SJSA1 (cell line): ENCODE measurements around the gene LRMDA. TPM values are rescaled to one million over a fixed set of nuclear protein-coding genes. Genes with fewer than 3 reads are reported as not detected.

Experiments
- DNase-seq, 2 experiments: peaks; one replicate each; pipeline ENCODE4 v3.0.0-alpha.2; 2015 to 2020; ENCODE audit warnings: low spot score in 2 of 2, low read depth in 1 of 2
- H3K27ac ChIP-seq: fragments of 250-450 bp; sonication (Bioruptor Pico); 2 replicates; pipeline ENCODE4 v1.5.1; 2020; ENCODE audit warnings: mild to moderate bottlenecking, moderate library complexity
- H3K27me3 ChIP-seq: fragments of 250-450 bp; sonication (Bioruptor Pico); replicated peaks from 2 replicates; pipeline ENCODE4 v1.5.1; 2020; ENCODE audit warnings: mild to moderate bottlenecking, moderate library complexity
- H3K36me3 ChIP-seq: fragments of 250-450 bp; sonication (Bioruptor Pico); 2 replicates; pipeline ENCODE4 v1.5.1; 2020; ENCODE audit warnings: mild to moderate bottlenecking
- H3K4me1 ChIP-seq: fragments of 250-450 bp; sonication (Bioruptor Pico); replicated peaks from 2 replicates; pipeline ENCODE4 v1.6.1; 2021; ENCODE audit warnings: mild to moderate bottlenecking
- H3K4me3 ChIP-seq: fragments of 250-450 bp; sonication (Bioruptor Pico); 2 replicates; pipeline ENCODE4 v1.5.1; 2020; ENCODE audit warnings: mild to moderate bottlenecking
- H3K9me3 ChIP-seq: fragments of 250-450 bp; sonication (Bioruptor Pico); replicated peaks from 2 replicates; pipeline ENCODE4 v1.5.1; 2020; ENCODE audit warnings: mild to moderate bottlenecking
- total RNA-seq: library from RNA; depleted of rRNA; stranded (reverse); fragments of >200 nt; shearing (Covaris generic); gene quantifications from 2 replicates; pipeline ENCODE4 v1.2.3, GENCODE V29; 2014

Gene LRMDA
- total RNA-seq, 1 experiment from 2014 or later, result not detected

GRCh38 chr10:75709245-75709644 is 277.8 kb downstream of the LRMDA start:
- Histone ChIP-seq H3K36me3 (no peaks in the 10 kb centered on the region), H3K9me3 (no peaks in the 10 kb centered on the region), H3K27ac (no peak overlapping the region), H3K27me3 (no peaks in the 10 kb centered on the region), H3K4me1 (no peaks in the 10 kb centered on the region), H3K4me3 (no peak overlapping the region)
- no peak for DNase-seq

GRCh38 chr10:75709811-75710210 is 278.4 kb downstream of the LRMDA start:
- no peaks in the 10 kb centered on the region for H3K36me3 ChIP-seq
- H3K27me3 ChIP-seq, result no peaks in the 10 kb centered on the region
- no peak overlapping the region for H3K27ac ChIP-seq
- H3K4me1 ChIP-seq, result no peaks in the 10 kb centered on the region
- DNase-seq, result no peak
- no peaks in the 10 kb centered on the region for H3K9me3 ChIP-seq
- no peak overlapping the region for H3K4me3 ChIP-seq

- Histone ChIP-seq H3K27me3 (no peaks in the 10 kb centered on the region), H3K9me3 (no peaks in the 10 kb centered on the region), H3K4me1 (no peaks in the 10 kb centered on the region), H3K4me3 (no peak overlapping the region), H3K27ac (no peak overlapping the region), H3K36me3 (no peaks in the 10 kb centered on the region)
- DNase-seq, result no peak
Observed at GRCh38 chr10:75712242-75712880, 280.9 kb downstream of the LRMDA start.

GRCh38 chr10:75716506-75716905 is 285.1 kb downstream of the LRMDA start:
- no peaks in the 10 kb centered on the region for H3K4me1 ChIP-seq
- H3K36me3 ChIP-seq, result no peaks in the 10 kb centered on the region
- DNase-seq, result no peak
- no peaks in the 10 kb centered on the region; the same call in 1 of the 2 replicates for H3K27me3 ChIP-seq
- H3K9me3 ChIP-seq, result no peaks in the 10 kb centered on the region
- no peak overlapping the region for H3K4me3 ChIP-seq
- H3K27ac ChIP-seq, result no peak overlapping the region

GRCh38 chr10:75717126-75717916 is 285.9 kb downstream of the LRMDA start:
- no peaks in the 10 kb centered on the region; the same call in 1 of the 2 replicates for H3K27me3 ChIP-seq
- no peaks in the 10 kb centered on the region for H3K9me3 ChIP-seq
- DNase-seq, result no peak
- H3K4me3 ChIP-seq, result no peak overlapping the region
- H3K4me1 ChIP-seq, result no peaks in the 10 kb centered on the region
- H3K36me3 ChIP-seq, result no peaks in the 10 kb centered on the region
- H3K27ac ChIP-seq, result no peak overlapping the region

GRCh38 chr10:75718991-75719390 is 287.6 kb downstream of the LRMDA start:
- H3K9me3 ChIP-seq, result no peaks in the 10 kb centered on the region
- H3K4me3 ChIP-seq, result no peak overlapping the region
- no peak for DNase-seq
- H3K36me3 ChIP-seq, result no peaks in the 10 kb centered on the region
- no peaks in the 10 kb centered on the region; the same call in 1 of the 2 replicates for H3K27me3 ChIP-seq
- H3K4me1 ChIP-seq, result no peaks in the 10 kb centered on the region
- no peak overlapping the region for H3K27ac ChIP-seq

GRCh38 chr10:75720157-75720556 is 288.7 kb downstream of the LRMDA start:
- no peak overlapping the region for H3K27ac ChIP-seq
- H3K4me1 ChIP-seq, result no peaks in the 10 kb centered on the region
- no peaks in the 10 kb centered on the region; the same call in 1 of the 2 replicates for H3K27me3 ChIP-seq
- no peaks in the 10 kb centered on the region for H3K9me3 ChIP-seq
- H3K36me3 ChIP-seq, result no peaks in the 10 kb centered on the region
- H3K4me3 ChIP-seq, result no peak overlapping the region
- no peak for DNase-seq

- H3K4me1 ChIP-seq, result no peaks in the 10 kb centered on the region
- DNase-seq, result no peak
- no peaks in the 10 kb centered on the region; the same call in 1 of the 2 replicates for H3K27me3 ChIP-seq
- no peaks in the 10 kb centered on the region for H3K36me3 ChIP-seq
- H3K9me3 ChIP-seq, result no peaks in the 10 kb centered on the region
- no peak overlapping the region for H3K27ac ChIP-seq
- no peak overlapping the region for H3K4me3 ChIP-seq
Observed at GRCh38 chr10:75722020-75722419, 290.6 kb downstream of the LRMDA start.

GRCh38 chr10:75722609-75723008 is 291.2 kb downstream of the LRMDA start:
- Histone ChIP-seq H3K27ac (no peak overlapping the region), H3K27me3 (no peaks in the 10 kb centered on the region; the same call in 1 of the 2 replicates)
- DNase-seq, result no peak

GRCh38 chr10:75723319-75723980 is 292.0 kb downstream of the LRMDA start:
- Histone ChIP-seq H3K36me3 (no peaks in the 10 kb centered on the region), H3K9me3 (no peaks in the 10 kb centered on the region), H3K27ac (no peak overlapping the region), H3K27me3 (no peaks in the 10 kb centered on the region; the same call in 1 of the 2 replicates), H3K4me1 (no peaks in the 10 kb centered on the region), H3K4me3 (no peak overlapping the region)
- DNase-seq, result no peak

More at GRCh38 chr10:75722609-75723008, 291.2 kb downstream of the LRMDA start:
- no peaks in the 10 kb centered on the region for H3K9me3 ChIP-seq
- H3K4me1 ChIP-seq, result no peaks in the 10 kb centered on the region
- no peaks in the 10 kb centered on the region for H3K36me3 ChIP-seq
- H3K4me3 ChIP-seq, result no peak overlapping the region

- no peaks in the 10 kb centered on the region; the same call in 1 of the 2 replicates for H3K27me3 ChIP-seq
- DNase-seq, result no peak
- H3K4me1 ChIP-seq, result no peaks in the 10 kb centered on the region
- H3K36me3 ChIP-seq, result no peaks in the 10 kb centered on the region
- no peak overlapping the region for H3K4me3 ChIP-seq
- no peak overlapping the region for H3K27ac ChIP-seq
- no peaks in the 10 kb centered on the region for H3K9me3 ChIP-seq
Observed at GRCh38 chr10:75724047-75724446, 292.6 kb downstream of the LRMDA start.

- Histone ChIP-seq H3K36me3 (no peaks in the 10 kb centered on the region), H3K27ac (no peak overlapping the region), H3K27me3 (no peaks in the 10 kb centered on the region; the same call in 1 of the 2 replicates), H3K9me3 (no peaks in the 10 kb centered on the region), H3K4me1 (no peaks in the 10 kb centered on the region), H3K4me3 (no peak overlapping the region)
- DNase-seq, result no peak
Observed at GRCh38 chr10:75726522-75727483, 295.4 kb downstream of the LRMDA start.

GRCh38 chr10:75730847-75731246 is 299.4 kb downstream of the LRMDA start:
- Histone ChIP-seq H3K36me3 (no peaks in the 10 kb centered on the region), H3K27me3 (no peaks in the 10 kb centered on the region), H3K27ac (no peak overlapping the region), H3K9me3 (no peaks in the 10 kb centered on the region), H3K4me1 (no peaks in the 10 kb centered on the region), H3K4me3 (no peak overlapping the region)
- DNase-seq, result no peak
